ENCODE measurements around the gene IRF9.
A peak's percentile ranks its signal among the peaks of the same experiment; 100 is the strongest.
"Not testable (repeated sequence)": the region's sequence is repeated elsewhere in the genome, so short reads cannot be mapped to it uniquely, and the experiment has no call there.

IRF9 gene

DNA sequence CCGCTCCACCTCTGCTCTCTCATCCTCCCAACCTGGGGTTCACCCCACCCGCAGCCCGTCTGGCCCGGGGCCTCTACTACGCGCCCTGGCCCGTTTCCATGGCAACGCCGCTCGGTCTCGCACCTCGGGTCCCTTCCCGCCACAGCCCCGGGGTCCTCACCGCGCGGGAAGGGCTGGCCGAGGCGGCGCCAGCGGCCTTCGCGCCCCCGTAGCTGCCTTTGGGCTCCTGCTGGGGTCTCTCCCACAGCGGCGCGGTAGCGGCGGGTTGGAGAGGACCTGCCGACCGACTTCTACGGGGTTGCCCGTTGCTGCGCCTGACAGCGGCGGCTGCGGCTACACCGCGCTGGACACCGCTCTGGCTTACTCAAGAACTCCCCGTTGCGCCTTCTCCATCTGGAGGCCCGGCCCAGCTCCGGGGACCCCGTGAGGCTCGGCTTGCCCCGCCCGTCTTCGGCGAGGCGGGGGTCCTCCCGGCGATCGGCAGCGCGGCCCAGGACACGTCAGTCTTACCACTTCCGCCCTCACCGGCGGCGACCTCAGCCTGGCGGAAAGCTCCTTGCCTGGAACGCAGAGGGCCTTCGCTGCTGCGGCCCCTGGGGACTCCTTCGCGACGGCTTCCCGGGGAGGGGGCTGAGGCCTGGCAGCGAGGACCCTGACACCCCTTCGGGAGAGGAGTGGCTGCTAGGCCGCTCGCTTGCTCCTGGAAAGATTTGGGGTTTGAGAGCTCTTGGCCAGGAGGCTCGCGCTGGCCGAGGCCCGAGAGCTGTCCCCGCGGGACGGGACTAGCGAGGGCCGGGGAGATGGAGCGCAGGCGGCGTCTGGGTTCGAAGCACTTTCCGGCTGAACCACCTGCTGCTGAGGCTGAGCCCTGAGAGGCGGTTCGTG lies 34.4 kb downstream of the IRF9 start, which contains the start of gene TM9SF1:
Gene TM9SF1 (minus strand): TSS at position 256 of the 885 bp plus-strand sequence. CDS start 422 bp downstream, outside the sequence.
- peak; percentile 31 for DNase-seq

DNA sequence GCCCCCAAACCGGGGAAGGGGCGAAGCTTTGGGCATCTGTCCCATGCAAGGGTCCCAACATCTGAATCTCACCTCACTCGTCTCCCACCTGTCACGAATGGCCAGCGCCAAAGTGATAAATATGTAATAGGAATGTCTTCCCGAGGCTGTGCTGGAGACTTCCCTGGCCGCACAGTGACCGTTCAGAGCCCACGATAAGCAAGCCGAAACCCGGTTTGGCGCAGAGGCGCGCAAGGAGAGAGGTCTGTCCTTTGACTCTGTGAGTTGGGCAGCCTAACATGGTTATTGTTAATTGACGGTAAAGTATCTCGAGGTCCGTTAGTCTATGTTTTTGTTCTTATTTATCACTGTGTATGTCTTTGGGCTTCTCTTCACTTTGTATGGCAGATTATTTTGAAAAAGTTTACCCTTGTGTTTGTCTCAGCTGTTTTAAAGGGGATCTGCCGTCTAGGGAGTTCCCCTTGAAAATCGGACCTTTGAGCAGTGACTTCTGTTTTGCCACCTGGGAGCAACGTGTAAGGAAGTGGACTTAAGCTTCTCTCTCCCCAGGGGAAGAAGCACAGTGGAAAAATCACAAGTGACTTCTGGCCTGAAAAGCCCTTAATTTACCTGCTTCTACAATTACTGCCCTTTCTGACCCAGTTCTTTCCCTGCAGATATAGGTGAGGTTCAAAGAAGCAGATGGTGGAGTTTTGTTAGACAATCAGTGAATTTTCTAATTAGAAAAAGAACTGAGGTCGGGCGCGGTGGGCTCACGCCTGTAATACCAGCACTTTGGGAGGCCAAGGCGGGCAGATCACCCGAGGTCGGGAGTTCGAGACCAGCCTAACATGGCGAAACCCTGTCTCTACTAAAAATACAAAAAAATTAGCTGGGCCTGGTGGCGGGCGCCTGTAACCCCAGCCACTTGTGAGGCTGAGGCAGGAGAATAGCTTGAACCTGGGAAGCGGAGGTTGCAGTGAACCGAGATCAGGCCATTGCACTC lies 35.3 kb downstream of the IRF9 start:
- DNase-seq, result no peak

DNA sequence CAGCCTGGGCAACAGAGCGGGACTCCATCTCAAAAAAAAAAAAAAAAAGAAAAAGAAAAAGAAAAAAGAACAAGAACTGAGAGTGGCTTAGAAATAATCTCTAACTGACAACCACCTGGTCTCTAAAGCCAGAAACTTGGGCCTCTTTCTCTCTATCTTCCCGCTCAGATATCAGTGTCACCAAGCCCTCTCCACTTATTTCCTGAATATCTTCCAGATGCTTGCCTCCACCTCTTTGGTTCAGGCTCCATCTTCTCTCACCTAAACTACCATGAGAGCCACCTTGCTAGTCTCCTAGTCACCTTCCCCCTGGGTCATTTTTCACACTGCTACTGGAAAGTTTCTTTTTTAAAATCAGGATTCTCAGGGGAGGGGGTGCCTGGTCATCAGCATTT lies 36.0 kb downstream of the IRF9 start:
- no peak for DNase-seq

DNA sequence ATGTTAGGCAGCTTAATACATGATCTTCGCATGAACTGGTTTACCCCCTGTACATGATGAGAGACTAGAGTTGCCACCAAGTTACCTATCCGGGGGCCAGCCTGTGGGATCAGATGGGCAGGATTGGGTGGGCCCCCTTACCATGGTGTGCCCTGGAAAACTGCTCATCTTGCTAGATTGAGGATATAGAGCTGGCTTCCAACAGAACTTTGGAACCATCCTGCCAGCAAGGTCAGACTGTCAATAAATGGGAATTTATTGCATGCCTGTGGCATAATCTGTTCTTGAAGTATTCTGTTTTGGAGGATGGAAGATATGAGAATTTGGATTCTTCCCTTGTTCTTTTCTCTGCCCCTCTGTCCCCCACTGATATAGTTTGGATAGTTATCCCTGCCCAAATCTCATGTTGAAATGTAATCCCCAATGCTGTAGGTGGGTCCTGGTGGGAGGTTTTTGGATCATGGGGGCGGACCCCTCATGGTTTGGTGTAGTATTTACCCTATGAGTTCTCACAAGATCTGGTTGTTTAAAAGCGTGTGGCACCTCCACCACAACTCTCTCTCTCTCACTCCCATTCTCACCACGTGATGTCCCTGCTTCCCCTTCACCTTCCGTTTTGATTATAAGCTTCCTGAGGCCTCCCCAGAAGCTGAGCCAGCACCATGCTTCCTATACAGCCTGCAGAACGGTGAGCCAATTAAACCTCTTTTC lies 37.9 kb downstream of the IRF9 start:
- no peak for DNase-seq

DNA sequence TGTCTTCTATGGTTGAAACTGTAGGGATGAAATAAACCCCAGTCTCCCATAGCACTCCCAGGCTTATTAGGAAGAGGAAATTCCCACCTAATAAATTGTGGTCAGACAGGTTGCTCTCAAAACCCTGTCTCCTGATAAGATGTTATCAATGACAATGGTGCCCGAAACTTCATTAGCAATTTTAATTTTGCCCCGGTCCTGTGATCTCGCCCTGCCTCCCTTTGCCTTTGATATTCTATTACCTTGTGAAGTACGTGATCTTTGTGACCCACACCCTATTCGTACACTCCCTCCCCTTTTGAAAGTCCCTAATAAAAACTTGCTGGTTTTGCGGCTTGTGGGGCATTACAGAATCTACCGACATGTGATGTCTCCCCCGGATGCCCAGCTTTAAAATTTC lies 41.5 kb downstream of the IRF9 start:
- not testable (repeated sequence) for DNase-seq

DNA sequence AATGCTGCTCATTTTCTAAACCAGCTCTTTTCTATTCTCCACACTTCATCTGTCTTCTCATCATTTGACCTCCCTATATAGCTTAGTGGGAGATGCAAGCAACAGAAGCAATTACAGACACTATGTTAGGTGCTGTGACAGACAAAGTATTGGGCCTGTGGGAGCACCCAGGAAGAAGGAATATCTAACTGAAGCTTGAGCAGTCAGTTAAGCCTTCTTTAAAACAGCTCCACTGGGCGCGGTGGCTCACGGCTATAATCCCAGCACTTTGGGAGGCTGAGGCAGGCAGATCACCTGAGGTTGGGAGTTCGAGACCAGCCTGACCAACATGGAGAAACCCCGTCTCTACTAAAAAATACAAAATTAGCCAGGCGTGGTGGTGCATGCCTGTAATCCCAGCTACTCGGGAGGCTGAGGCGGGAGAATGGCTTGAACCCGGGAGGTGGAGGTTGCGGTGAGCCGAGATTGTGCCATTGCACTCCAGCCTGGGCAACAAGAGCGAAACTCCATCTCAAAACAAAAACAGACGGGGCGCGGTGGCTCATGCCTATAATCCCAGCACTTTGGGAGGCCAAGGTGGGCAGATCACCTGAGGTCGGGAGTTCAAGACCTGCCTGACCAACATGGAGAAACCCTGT lies 42.3 kb downstream of the IRF9 start:
- not testable (repeated sequence) for DNase-seq

DNA sequence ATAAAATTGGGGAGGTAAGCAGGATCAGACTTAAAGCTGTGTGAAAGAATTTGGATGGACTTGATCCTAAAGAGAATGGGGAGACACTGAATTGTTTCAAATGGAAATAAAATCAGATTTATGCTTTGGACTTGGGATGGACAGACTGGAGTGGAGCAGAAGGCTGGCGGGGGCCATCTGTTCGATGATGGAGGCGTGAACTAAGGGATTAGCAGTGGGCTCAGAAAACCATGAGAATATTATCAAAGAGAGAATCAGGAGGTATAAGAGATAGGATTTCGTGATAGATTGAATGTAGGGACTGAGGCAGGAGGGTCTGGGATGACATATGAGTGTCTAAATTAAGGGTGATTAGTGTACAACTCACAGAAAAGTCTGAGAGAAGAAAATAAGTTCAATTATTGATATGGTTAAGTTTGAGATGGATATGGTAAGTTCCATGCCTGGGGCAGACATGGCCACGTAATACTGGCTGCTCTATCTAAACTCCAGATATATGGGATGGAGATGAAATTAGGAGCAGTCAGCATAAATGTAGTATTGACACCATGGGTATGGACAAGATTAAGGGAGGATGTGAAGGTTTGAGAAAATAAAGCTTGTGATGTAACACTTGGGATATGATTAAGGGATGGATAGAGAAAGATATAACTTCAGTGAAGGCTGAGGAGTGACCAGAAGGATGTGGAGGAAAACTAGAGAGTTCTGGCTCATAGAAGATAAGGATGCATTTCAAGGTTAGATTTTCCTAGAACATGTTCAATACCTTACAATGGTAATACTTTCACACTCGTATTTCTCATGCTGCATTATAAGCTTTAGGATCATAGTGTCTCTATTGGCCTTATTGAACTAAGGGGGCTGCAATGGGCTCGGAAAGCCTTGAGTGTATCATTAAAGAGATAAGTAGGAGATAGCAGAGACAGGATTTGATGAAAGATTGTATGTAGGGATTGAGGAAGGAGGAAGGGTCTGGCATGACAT lies 43.4 kb downstream of the IRF9 start:
- no peak for DNase-seq

- no peak for DNase-seq
Measured at GRCh38 chr14:24206260-24207103, 45.4 kb downstream of the IRF9 start.

DNA sequence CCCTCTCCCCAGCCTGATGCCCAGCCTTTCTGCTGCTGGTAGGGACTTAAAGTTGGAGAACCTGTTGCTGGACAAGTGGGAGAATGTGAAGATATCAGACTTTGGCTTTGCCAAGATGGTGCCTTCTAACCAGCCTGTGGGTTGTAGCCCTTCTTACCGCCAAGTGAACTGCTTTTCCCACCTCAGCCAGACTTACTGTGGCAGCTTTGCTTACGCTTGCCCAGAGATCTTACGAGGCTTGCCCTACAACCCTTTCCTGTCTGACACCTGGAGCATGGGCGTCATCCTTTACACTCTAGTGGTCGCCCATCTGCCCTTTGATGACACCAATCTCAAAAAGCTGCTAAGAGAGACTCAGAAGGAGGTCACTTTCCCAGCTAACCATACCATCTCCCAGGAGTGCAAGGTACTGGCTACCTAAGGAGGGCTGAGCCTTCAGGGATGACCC lies 46.1 kb downstream of the IRF9 start:
- no peak for DNase-seq

DNA sequence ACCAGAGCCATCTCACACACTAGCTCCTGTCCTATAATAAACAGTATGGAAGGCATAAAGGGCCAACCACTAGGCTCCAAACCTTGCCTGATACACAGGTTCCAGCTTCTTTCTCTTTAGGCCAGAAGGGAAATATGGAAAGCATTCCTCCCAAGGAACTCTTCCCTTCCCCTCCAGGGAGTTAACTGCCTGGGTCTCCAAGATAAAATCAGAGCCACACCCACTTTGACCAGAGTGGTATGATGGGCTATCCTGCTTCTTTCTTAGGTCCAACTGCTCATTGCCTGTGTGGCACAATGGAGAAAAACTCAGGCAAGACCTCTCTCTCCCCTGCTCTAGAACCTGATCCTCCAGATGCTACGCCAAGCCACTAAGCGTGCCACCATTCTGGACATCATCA lies 46.6 kb downstream of the IRF9 start:
- no peak for DNase-seq

GRCh38 chr14:24211311-24211710 lies 50.2 kb downstream of the IRF9 start:
- DNase-seq, result no peak

- DNase-seq, result peak; percentile 78
Measured at GRCh38 chr14:24212924-24213865, 52.1 kb downstream of the IRF9 start, which contains the start of gene CHMP4A. CHMP4A (minus strand) TSS chr14:24213488; CDS start chr14:24213439, 49 bp downstream.

- DNase-seq, result no peak
Measured at GRCh38 chr14:24213866-24214662, 53.0 kb downstream of the IRF9 start.

GRCh38 chr14:24215495-24216344 lies 54.7 kb downstream of the IRF9 start, which contains the start of gene MDP1:
MDP1 (minus strand) TSS chr14:24216066; CDS start chr14:24215955, 111 bp downstream.
- DNase-seq, result peak; percentile 36

All from NCI-H2029 treated with DMSO at 0.1 percent for 48 hours (cell line).